GM18870 (cell line): ENCODE data around the gene EIF5A2.
"Not testable (repeated sequence)": the region's sequence is repeated elsewhere in the genome, so short reads cannot be mapped to it uniquely, and the experiment has no call there.

Experiments used
- ATAC-seq: cut with Tn5 transposase; IDR thresholded peaks from one replicate; pipeline ENCODE4 v1.9.1; 2021; ENCODE audit warnings: moderate library complexity; ENCODE audit not compliant: unreplicated experiment

Gene EIF5A2

DNA sequence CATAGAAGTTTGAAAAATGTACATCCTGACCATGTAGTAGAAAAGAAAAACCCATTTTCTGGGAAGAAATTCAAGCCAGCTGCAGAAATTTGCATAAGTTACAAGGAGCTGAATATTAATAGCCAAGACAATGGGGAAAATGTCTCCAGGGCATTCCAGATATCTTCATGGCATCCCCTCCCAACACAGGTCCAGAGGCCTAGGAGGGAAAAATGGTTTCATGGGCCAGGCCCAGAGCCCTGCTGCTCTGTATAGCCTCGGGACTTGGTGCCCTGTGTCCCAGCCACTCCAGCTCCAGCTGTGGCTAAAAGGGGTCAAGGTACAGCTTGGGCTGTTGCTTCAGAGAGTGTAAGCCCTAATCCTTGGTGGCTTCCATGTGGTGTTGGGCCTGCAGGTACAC is 11.2 kb downstream of the EIF5A2 start:
- not testable (repeated sequence) for ATAC-seq

DNA sequence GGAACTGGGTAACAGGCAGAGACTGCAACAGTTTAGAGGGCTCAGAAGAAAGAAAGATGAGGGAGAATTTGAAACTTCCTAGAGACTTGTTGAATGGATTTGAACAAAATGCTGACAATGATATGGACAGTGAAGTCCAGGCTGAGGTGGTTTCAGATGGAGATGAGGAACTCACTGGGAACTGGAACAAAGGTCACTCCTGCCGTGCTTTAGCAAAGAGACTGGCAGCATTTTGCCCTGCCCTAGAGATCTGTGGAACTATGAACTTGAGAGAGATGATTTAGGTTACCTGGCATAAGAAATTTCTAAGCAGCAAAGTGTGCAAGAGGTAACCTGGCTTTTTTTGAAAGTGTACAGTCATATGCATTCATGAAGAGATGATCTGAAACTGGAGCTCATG is 11.7 kb downstream of the EIF5A2 start:
- no peak for ATAC-seq

DNA sequence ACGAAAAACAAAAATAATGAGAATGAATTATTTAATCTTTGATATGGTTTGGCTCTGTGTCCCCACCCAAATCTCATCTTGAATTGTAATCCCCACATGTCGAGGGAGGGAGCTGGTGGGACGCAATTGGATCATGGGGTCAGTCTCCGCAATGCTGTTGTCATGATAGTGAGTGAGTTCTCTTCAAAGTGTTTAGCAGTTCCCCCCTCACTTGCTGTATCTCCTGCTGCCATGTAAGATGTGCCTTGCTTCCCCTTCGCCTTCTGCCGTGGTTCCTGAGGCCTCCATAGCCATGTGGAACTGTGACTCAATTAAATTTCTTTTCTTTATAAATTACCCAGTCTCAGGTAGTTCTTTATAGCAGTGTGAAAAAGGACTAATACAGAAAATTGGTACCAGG is 12.1 kb downstream of the EIF5A2 start:
- ATAC-seq = not testable (repeated sequence)

DNA sequence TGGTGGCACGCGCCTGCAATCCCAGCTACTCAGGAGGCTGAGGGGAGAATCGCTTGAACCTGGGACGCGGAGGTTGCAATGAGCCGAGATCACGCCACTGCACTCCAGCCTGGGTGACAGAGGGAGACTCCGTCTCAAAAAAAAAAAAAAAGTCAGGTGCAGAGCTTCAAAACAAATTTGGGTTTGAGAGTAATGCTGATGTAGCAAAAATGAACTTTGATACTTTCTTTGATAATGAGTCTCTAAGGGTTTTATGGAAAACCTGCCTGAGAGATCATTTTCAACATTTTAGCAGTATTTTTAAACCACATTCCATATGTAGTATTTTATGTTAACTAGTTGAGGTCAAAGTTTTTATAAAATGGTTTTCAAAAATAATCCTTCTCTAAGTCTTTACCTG is 14.5 kb downstream of the EIF5A2 start:
- ATAC-seq = no peak

DNA sequence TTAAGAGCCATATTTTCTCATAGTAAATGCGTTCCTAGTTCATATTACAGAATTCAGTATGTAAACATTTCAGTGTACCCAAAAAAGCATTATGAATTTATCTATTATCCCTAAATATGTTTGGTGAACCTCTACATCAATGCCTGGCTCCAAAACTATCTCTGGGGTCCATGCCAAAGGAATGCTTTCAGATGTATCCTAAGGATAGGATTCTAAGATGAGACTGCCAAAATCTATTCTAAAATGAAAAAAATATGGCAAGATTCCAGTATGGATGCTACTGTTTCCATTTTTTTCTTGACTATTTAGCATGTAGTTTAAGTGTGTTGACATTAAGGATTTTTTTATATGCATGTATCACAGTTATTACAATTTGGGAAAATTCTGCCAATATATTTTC is 18.8 kb downstream of the EIF5A2 start:
- no peak for ATAC-seq

DNA sequence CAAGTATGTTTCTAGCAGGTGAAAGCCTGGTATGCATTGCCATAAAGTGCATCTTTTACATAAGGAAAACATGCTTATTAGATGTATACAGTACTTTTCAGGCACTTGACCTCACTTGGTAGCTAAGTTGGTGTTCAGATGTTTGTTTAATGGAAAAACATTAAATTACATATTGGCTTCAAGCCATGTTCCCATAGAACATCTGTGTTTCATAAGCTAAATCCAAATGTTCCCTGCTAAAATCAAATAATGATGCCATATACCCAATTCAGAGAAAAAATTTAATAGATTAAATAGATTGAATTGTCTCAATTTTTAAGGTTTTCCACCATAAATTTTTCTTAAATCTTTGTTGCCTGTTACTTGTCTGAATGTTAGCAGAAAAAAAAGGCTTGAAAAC is 19.3 kb downstream of the EIF5A2 start:
- ATAC-seq = no peak

DNA sequence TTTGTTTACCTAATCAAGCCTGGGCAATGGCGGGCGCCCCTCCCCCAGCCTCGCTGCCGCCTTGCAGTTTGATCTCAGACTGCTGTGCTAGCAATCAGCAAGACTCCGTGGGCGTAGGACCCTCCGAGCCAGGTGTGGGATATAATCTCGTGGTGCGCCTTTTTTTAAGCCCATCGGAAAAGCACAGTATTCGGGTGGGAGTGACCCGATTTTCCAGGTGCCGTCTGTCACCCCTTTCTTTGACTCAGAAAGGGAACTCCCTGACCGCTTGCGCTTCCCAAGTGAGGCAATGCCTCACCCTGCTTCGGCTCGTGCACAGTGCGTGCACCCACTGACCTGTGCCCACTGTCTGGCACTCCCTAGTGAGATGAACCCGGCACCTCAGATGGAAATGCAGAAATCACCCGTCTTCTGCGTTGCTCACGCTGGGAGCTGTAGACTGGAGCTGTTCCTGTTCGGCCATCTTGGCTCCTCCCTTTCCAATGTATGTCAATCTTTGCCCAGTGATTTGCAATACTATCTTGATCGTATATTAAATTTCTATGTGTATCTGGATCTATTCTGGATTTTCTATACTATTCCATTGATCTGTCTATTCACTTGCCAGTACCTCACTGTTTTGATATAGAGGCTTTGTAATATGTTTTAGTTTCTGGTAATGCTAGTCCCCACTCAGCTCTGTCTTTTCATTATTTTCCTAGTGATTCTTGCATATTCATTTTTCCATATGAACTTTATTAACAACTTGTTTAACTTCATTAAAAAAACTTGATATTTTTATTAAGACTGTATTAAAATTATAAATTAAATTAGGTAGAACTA is 24.1 kb downstream of the EIF5A2 start:
- ATAC-seq = not testable (repeated sequence)

DNA sequence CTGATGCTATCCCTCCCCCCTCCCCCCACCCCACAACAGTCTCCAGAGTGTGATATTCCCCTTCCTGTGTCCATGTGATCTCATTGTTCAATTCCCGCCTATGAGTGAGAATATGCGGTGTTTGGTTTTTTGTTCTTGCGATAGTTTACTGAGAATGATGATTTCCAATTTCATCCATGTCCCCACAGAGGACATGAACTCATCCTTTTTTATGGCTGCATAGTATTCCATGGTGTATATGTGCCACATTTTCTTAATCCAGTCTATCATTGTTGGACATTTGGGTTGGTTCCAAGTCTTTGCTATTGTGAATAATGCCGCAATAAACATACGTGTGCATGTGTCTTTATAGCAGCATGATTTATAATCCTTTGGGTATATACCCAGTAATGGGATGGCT is 29.7 kb downstream of the EIF5A2 start:
- not testable (repeated sequence) for ATAC-seq

DNA sequence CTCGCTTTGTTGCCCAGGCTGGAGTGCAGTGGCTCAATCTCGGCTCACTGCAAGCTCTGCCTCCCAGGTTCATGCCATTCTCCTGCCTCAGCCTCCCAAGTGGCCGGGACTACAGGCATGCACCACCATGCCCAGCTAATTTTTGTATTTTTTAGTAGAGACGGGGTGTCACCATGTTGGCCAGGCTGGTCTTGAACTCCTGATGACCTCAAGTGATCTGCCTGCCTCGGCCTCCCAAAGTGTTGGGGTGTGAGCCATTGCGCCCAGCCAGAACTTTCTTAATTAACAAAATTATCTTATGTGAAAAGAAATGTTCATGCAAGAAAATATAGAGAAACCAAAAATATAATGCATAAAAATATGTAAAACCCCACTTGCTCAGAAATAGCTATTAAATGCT is 31.1 kb downstream of the EIF5A2 start:
- not testable (repeated sequence) for ATAC-seq

DNA sequence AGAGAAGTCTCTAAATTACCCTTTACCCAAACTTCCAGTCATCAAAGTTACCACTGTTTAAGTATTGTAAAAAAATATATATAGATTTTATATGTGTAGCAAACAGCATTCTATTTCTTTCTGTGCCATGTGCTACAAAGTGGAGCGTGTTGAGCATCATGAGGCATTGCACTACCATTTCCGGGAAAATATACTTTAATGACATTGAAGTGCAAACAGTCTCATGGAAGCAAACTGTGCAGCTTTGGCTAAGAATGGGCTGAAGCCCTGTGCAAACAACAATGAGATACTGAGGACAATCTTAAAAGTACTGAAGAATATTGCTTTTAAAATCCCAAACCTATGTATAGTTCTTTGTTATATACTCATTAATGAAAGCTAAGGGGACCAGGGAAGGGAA is 31.9 kb downstream of the EIF5A2 start:
- no peak for ATAC-seq

DNA sequence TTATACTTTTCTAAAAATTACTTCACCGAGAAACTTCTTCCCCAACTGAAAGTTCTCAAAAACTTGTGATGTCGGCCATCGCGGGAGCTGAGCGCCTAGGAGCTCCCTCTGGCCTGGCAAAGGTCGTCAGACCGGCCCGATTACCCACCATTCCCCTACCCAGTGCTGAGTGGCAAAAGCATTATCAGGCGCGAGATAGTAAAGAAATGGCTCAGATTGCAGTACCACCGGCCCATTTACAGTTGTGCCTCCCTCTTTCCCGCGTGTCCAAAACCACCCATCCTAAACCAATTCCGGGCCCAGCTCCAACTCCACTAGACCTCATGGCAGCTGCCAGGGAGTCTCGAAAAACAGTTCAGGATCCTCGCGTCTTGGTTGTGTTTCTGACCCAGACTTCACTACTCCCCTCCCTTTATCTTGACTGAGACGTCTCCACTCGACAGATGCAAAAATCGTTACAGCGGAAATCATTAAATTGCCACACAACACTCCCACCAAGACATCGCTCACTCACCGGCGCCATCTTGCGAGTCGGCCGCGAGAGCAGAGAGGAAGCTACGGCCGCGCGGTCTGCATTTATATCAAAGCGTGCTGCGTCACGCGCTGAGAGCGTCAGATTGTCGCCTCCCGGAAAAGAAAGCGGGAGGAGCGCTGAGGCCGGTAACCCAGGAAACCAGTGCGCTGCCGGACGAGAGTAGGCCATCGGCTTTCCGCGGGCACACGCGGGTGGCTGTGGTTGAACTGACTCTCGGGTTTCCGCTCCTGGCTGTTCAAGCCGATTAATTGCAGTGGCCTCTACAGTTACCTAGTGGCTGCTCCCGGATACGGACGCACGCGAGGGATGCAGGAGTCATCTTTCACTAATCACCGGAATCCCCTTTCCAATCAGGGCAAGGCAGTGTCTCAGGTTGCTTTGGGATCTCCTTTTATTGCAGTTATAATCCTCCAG is 38.5 kb downstream of the EIF5A2 start, which contains the start of gene RPL22L1:
TSS of gene RPL22L1 (minus strand) at position 551 of the 949 bp plus-strand sequence. CDS start at position 523, 28 bp downstream.
- ATAC-seq = peak; percentile 94

DNA sequence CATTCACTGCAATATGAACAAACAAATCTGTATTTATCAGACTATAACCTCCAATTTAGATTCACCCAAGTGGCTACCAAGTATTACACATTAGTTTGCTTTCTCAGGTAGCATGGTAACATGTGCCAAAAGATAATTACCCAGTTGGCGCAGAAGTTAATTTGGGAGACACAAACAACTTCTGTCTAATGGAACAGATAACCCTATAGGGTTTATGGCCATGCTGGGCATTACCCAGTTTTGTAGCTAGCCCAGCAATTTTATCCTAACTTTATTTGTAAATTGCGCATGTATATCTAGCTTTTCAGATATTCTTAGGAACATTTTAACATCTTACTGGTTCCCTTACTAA is 39.2 kb downstream of the EIF5A2 start:
- ATAC-seq = no peak

DNA sequence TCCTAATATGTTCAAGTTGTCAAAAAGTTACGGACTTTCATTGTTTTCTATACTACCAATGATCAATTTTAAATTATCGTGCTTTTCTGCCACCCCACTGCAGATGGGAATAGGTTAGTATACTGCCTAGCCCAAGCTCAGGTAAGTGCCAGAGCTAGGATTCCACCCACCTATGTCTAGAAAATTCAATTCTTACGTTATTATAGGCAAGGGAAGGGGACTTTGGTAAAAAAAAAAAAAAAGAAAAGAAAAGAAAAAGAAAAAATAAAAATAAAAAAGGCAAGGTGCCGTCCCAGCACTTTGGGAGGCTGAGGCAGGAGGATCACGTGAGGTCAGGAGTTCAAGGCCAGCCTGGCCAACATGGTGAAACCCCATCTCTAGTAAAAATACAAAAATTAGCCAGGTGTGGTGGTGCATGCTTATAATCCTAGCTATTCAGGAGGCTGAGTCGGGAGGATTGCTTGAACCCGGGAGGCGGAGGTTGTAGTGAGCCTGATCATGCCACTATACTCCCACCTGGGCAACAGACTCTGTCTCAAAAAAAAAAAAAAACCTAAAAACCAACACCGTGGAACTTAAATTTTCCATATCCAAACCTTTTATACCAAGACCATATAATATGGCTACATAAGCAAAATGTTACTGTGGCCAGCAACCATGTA is 39.7 kb downstream of the EIF5A2 start:
- ATAC-seq = no peak

DNA sequence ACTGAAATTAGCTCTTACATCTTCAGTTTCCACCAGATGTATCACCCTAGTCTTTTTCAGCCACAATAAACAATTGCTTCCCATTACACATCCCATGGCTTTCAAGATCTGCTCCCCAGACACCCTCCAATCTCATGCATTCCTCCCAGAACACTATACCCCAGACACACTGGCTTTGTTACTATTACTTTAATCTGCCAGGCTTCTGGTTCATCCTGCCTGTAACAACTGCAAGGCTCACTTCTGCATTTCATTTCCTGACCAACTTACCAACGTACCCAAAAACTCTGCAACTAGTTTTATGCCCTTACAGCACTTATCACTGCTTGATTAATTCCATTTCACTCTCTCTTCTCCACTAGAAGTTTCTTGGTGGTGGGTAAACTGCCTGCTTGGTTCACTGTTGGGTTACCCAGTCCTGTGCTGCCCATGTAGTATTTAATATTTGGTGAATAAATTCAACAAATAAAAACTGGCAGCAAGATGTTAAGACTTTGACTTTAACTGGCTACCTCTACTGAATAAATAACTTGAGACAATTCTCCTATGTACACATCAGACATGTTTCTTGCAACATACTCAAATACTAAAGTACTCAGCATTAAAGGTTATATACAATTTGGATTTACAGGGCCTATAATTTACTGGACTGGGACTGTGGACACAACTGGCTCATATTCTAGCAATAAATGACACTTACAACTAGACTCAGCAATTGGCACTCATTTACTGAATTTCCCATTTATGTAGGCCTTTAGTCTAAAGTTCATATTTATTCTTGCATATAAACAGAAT is 41.1 kb downstream of the EIF5A2 start:
- ATAC-seq = no peak

DNA sequence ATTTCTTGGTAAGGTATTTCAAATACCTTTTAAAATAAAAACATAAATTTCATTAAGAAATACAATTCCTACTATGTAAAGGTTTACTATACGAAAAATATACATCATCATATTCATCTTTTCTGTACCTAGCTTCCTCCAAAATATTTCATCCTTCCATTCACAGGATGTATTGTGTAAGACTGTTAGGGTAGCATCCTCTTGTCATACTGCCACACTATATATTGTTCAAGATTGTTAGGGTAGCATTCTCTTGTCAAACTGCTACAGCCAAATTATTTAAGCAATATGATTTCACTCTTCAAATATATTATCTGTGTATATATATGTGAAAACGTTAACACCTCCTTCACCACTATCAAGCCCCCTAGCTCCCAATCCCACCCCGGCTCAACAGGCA is 41.9 kb downstream of the EIF5A2 start:
- ATAC-seq = no peak

DNA sequence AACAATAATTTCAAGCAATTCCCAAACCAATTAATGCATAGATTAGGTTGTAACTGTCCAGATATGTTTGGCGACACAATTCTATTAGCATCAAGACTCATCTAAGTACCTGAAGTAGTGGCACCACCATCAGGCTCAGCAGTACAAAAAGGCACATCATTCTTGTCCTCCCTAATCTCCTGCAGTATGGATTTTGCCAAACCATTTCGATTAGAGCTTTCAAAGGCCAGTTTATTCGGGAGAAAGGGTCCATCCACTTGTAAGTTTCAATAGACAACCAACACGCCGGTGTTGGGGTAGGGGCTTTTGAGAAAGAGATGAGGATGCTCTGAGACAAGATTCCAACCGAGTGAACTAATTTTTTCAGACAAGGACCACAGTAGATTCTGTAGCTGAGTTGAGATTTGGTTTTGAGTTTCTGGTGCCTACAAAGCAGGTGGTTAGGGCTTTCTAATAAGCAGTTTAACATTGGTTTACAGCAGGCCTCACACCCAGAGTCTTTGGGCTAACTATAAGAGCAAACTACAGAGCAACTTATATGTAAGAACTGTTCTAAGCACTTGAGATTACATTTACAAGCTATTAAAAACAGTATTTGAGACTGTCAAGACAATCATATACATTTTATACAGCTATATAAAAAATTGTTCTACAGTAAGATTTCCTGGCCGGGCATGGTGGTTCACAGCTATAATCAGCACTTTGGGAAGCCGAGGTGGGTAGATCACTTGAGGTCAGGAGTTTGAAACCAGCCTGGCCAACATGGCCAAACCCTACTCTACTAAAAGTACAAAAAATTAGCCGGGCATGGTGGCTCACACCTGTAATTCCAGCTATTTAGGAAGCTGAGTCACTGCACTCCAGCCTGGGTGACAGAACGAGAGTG is 43.0 kb downstream of the EIF5A2 start:
- no peak for ATAC-seq

DNA sequence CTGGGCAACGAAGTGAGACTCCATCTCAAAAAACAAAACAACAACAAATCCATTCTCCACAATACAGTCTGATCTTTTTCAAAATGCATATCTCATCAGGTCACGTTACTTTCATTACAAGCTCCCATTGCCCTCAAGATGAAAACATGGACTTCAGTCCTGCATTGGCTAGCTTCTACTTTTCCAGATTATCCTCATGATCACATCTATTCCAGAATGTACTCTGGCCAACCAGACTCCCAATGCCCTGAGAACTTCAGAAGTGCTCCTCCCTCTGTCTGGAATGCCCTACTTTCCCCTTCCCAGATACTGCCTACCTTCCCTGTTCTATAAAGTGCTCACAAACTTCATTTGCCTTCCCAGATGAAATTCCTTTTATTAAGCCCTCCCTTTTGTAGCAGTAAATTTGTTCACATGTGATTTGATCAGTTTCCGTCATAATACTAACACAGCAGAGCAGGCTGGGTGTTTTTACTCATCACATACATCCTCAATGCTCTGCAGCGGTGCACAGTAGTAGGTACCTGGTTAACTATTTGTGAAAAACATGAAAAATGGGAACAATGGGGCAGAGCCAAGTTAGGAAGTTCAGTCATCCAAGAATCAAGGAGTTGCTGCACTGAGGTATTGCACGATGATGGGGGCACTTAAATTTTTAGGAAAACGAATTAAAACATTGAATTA is 43.8 kb downstream of the EIF5A2 start:
- ATAC-seq = no peak

DNA sequence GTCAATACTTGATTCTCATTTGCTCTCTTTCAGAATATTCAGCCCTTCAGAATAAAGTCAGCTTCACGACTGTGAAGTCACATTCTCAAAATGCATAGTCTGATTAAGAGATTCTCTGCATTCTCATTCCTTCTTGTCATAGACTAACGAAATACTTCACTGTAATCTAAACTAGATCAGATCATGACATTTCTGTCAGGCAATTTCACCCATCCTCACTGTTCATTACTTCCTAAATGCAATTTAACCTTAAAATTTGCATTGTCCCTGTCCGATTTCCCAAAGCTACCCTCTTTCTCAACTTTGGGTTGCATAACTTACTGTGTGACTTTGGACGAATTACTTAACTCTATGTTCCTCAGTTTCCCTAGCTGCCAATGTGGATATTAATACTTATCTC is 44.6 kb downstream of the EIF5A2 start:
- ATAC-seq = no peak
